Measurements from ENCODE around the gene FAM161A. TPM values are rescaled to one million over a fixed set of nuclear protein-coding genes. Genes with fewer than 3 reads are reported as not detected.
"Not testable (repeated sequence)": the region's sequence is repeated elsewhere in the genome, so short reads cannot be mapped to it uniquely, and the experiment has no call there.

FAM161A gene
- total RNA-seq, 2 experiments from 2014 or later = 6.0 to 7.0 TPM

GRCh38 chr2:61855318-61855613 is 1.4 kb upstream of the FAM161A start:
- H3K36me3 Mint-ChIP-seq = peaks cover 22% of the 10 kb centered on the region
- DNase-seq = no peak
- peak overlapping the region; percentile 96 for H3K27ac Mint-ChIP-seq
- H3K27me3 Mint-ChIP-seq = no peaks in the 10 kb centered on the region
- no peaks in the 10 kb centered on the region for H3K9me3 Mint-ChIP-seq
- H3K4me1 Mint-ChIP-seq = peaks cover 21% of the 10 kb centered on the region
- H3K4me3 Mint-ChIP-seq = peak overlapping the region; percentile 87

DNA sequence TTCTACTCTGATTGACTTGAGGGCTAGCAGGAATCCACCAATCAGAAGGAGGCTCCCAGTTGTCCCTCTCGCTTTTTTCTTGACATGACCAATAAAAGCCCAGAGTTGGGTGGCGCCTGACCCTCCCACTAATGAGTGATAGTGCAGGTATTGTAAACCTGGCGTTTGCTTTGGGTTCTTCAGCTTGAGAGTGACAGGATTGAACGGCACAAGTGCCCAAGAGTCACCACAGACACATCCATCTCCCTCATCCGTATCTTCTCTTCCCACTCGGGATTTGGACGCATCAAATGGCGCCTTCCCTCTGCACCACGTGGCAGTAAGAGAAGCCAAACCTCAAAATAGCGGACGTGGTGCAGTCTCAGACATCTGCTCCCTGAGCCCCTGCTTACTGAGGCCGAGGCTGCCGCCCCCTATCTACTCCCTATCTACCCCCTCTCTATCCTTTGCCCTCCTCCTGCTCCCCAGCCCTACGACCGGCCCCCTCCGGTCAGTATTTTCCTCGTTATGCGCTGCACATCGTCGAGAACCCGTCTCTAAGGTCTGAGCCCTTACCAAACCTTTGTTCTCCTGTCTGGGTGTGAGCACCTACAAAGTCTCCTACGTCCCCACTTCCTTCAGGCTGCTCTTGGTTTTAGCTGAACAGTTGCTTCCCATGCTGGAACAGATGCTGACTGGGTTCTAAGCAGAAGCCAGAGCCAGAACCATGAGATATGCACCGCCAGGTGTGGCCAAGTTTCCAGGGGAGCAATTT is 881 bp upstream of the FAM161A start:
- H3K4me3 Mint-ChIP-seq = peak overlapping the region; percentile 87
- no peaks in the 10 kb centered on the region for H3K9me3 Mint-ChIP-seq
- H3K36me3 Mint-ChIP-seq = peaks cover 18% of the 10 kb centered on the region
- H3K27me3 Mint-ChIP-seq = no peaks in the 10 kb centered on the region
- no peak for DNase-seq
- H3K4me1 Mint-ChIP-seq = peaks cover 21% of the 10 kb centered on the region
- peak overlapping the region; percentile 96 for H3K27ac Mint-ChIP-seq

- no peaks in the 10 kb centered on the region for H3K9me3 Mint-ChIP-seq
- H3K27me3 Mint-ChIP-seq = no peaks in the 10 kb centered on the region
- peak overlapping the region; percentile 87 for H3K4me3 Mint-ChIP-seq
- H3K36me3 Mint-ChIP-seq = peaks cover 10% of the 10 kb centered on the region
- no peak for DNase-seq
- peak overlapping the region; percentile 96 for H3K27ac Mint-ChIP-seq
- H3K4me1 Mint-ChIP-seq = peaks cover 21% of the 10 kb centered on the region
Observed at GRCh38 chr2:61853086-61853846, 594 bp downstream of the FAM161A start.

DNA sequence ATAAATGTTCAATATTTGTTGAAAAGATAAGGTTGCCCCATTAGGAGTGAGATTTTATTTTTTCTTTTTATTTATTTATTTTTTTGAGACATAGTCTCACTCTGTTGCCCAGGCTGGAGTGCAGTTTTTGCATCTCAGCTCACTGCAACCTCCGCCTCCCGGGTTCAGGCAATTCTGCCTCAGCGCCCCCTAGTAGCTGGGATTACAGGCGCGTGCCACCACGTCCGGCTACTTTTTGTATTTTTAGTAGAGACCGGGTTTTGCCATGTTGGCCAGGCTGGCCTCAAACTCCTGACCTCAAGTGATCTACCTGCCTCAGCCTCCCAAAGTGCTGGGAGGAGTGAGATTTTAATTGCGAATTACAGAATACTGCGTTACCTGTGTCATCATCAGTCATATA is 2.6 kb downstream of the FAM161A start:
- not testable (repeated sequence) for H3K9me3 Mint-ChIP-seq, H3K4me3 Mint-ChIP-seq, DNase-seq, H3K36me3 Mint-ChIP-seq, H3K27ac Mint-ChIP-seq, H3K27me3 Mint-ChIP-seq
- peaks cover 18% of the 10 kb centered on the region for H3K4me1 Mint-ChIP-seq

DNA sequence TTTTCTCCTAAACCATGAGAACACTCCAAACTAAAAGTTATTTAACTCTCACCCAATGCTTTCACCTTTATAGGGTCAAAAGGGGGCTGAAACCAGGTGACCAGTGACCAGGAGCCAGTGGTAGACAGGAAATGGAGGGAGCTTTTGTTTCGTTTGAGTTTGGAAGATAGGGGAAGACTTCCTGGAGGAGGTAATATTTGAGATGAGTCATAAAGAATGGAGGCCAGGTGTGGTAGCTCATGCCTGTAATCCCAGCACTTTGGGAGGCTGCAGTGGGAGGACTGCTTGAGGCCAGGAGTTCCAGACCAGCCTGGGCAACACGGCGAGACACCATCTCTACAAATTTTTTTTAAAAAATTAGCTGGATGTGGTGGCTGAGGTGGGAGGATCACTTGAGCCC is 8.5 kb downstream of the FAM161A start:
- no peak overlapping the region for H3K27ac Mint-ChIP-seq
- H3K9me3 Mint-ChIP-seq = no peaks in the 10 kb centered on the region
- H3K4me3 Mint-ChIP-seq = no peak overlapping the region
- H3K27me3 Mint-ChIP-seq = no peaks in the 10 kb centered on the region
- no peak for DNase-seq
- no peaks in the 10 kb centered on the region for H3K4me1 Mint-ChIP-seq
- no peaks in the 10 kb centered on the region for H3K36me3 Mint-ChIP-seq

DNA sequence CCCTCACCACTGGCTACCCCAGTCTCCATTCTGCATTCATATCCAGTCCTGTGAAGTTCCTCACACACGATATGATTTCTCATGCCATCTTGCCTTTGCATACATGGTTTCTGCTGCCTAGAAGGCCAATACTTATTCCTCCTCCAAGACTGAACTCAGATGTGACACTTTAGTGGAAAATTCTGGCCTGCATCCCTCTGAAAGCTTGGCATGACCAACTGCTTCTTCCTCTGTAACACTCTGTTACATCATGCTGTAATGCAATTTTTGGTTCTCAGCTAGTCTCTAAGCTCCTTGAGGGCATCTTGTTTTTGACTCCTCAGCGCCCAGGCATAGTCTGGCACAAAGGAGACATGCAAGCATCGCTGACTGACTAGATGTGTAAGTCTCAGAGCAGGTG is 12.6 kb downstream of the FAM161A start:
- Mint-ChIP-seq H3K36me3 (peaks cover 2% of the 10 kb centered on the region), H3K4me1 (no peaks in the 10 kb centered on the region), H3K27ac (no peak overlapping the region), H3K27me3 (no peaks in the 10 kb centered on the region), H3K9me3 (no peaks in the 10 kb centered on the region), H3K4me3 (no peak overlapping the region)
- no peak for DNase-seq

- DNase-seq = no peak
- H3K27me3 Mint-ChIP-seq = no peaks in the 10 kb centered on the region
- H3K36me3 Mint-ChIP-seq = peaks cover 7% of the 10 kb centered on the region
- H3K27ac Mint-ChIP-seq = no peak overlapping the region
- H3K9me3 Mint-ChIP-seq = peaks cover 1% of the 10 kb centered on the region
- H3K4me1 Mint-ChIP-seq = no peaks in the 10 kb centered on the region
- H3K4me3 Mint-ChIP-seq = no peak overlapping the region
Observed at GRCh38 chr2:61834893-61835292, 19.0 kb downstream of the FAM161A start.

DNA sequence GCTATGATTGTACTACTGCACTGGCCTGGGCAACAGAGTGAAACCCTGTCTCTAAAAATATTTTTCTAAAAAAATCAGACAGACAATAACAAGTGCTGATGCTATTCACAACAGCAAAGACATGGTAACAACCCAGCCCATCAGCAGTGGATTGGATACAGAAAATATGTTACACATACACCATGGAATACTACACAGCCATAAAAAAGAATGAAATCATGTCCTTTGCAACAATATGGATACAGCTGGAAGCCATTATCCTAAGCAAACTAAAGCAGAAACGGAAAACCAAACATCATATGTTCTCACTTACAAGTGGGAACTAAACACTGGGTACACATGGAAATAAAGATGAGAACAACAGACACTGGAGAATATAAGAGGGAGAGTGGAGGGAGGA is 19.9 kb downstream of the FAM161A start:
- H3K27me3 Mint-ChIP-seq = no peaks in the 10 kb centered on the region
- H3K4me1 Mint-ChIP-seq = no peaks in the 10 kb centered on the region
- H3K9me3 Mint-ChIP-seq = peaks cover 1% of the 10 kb centered on the region
- H3K4me3 Mint-ChIP-seq = no peak overlapping the region
- H3K36me3 Mint-ChIP-seq = peaks cover 7% of the 10 kb centered on the region
- DNase-seq = no peak
- no peak overlapping the region for H3K27ac Mint-ChIP-seq

GRCh38 chr2:61832183-61832841 is 21.5 kb downstream of the FAM161A start:
- no peaks in the 10 kb centered on the region for H3K27me3 Mint-ChIP-seq
- peaks cover 1% of the 10 kb centered on the region for H3K9me3 Mint-ChIP-seq
- H3K36me3 Mint-ChIP-seq = peaks cover 7% of the 10 kb centered on the region
- no peaks in the 10 kb centered on the region for H3K4me1 Mint-ChIP-seq
- DNase-seq = no peak
- no peak overlapping the region for H3K27ac Mint-ChIP-seq
- no peak overlapping the region for H3K4me3 Mint-ChIP-seq

- H3K27ac Mint-ChIP-seq = no peak overlapping the region
- H3K9me3 Mint-ChIP-seq = no peaks in the 10 kb centered on the region
- no peak for DNase-seq
- H3K4me3 Mint-ChIP-seq = no peak overlapping the region
- H3K36me3 Mint-ChIP-seq = peaks cover 3% of the 10 kb centered on the region
- H3K4me1 Mint-ChIP-seq = no peaks in the 10 kb centered on the region
- no peaks in the 10 kb centered on the region for H3K27me3 Mint-ChIP-seq
Observed at GRCh38 chr2:61822255-61822654, 31.6 kb downstream of the FAM161A start.

DNA sequence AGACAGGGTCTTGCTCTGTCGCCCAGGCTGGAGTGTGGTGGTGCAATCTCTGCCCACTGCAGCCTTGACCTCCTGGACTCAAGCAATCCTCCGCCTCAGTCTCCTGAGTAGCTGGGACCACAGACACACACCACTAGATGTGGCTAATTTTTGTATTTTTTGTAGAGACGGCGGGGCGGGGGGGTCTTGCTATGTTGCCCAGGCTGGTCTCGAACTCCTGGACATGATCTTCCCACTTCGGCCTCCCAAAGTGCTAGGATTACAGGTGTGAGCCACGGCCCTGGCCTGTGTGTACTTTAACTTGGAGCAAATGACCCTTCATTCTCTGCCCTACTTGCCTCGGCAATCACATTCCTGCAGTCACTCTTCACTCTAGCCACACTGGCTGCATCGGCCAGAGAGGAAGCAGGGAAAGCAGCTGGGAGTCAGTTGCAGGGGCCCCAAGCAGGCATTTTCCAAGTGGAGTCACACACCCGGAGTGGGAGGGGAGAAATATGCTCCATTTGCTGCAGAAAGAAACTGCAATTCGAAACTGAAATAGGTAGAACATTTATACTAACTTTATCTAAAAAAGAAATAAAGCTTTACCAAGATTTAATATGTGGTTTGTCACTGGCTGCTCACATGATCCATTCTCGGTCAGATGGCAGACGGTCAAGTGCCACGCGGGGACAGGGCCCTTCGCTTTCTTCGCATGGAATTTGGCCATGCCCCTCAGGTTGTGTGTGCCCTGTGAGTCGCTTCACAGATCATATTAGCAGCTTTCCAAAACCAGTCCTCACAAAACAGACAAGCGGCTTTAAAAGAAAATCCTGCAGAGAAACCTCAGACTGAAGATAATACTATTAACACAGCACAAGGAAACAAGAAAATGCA is 37.1 kb downstream of the FAM161A start:
- no peaks in the 10 kb centered on the region for H3K9me3 Mint-ChIP-seq
- no peak for DNase-seq
- H3K4me1 Mint-ChIP-seq = no peaks in the 10 kb centered on the region
- no peaks in the 10 kb centered on the region for H3K36me3 Mint-ChIP-seq
- peaks cover 8% of the 10 kb centered on the region for H3K27me3 Mint-ChIP-seq
- no peak overlapping the region for H3K27ac Mint-ChIP-seq
- no peak overlapping the region for H3K4me3 Mint-ChIP-seq

DNA sequence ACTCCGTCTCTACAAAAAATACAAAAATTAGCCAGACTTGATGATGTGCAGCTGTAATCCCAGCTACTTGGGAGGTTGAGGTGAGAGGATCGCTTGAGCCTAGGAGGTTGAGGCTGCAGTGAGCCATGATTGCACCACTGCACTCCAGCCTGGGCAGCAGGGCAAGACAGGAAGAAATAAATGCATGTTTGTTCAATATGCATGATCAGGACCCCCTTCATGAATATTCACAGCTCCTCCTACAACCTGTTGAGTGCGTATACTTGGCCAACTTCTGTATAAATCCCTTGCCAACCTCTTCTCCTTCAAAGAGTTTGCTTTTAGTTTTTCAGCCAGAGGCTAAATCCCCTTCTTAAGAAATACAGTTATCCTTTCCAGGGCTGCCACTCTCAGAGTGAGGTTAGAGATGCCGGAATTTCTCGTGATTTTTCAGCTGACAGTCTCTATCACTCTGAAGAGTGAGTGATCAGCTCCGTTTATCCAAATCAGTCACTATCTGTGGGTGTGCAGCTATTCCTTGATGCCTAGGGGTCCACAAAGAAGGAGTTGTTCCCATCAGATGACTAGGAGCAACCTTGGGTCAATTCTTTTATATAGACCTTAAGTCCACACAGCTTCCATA is 39.2 kb downstream of the FAM161A start:
- Mint-ChIP-seq H3K27ac (no peak overlapping the region), H3K36me3 (no peaks in the 10 kb centered on the region), H3K4me1 (no peaks in the 10 kb centered on the region), H3K4me3 (no peak overlapping the region), H3K9me3 (no peaks in the 10 kb centered on the region), H3K27me3 (peaks cover 8% of the 10 kb centered on the region)
- no peak for DNase-seq

DNA sequence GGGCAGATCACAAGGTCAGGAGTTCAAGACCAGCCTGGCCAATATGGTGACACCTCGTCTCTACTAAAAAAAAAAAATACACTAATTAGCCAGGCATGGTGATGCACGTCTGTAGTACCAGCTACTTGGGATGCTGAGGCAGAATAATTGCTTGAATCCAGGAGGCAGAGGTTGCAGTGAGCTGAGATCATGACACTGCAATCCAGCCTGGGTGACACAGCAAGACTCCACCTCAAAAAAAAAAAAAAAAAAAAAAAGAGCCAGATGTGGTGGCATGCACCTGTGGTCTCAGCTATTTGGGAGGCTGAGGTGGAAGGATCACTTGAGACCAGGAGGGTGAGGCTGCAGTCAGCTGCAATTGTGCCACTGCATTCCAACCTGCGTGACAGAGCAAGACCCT is 40.5 kb downstream of the FAM161A start:
- not testable (repeated sequence) for H3K9me3 Mint-ChIP-seq, H3K36me3 Mint-ChIP-seq, H3K4me1 Mint-ChIP-seq, DNase-seq, H3K27me3 Mint-ChIP-seq, H3K27ac Mint-ChIP-seq, H3K4me3 Mint-ChIP-seq

- DNase-seq = no peak
- peaks cover 8% of the 10 kb centered on the region for H3K27me3 Mint-ChIP-seq
- no peaks in the 10 kb centered on the region for H3K9me3 Mint-ChIP-seq
- no peak overlapping the region for H3K27ac Mint-ChIP-seq
- no peak overlapping the region for H3K4me3 Mint-ChIP-seq
- H3K36me3 Mint-ChIP-seq = no peaks in the 10 kb centered on the region
- no peaks in the 10 kb centered on the region for H3K4me1 Mint-ChIP-seq
Observed at GRCh38 chr2:61811821-61812220, 42.0 kb downstream of the FAM161A start.

Data from activated naive CD8-positive, alpha-beta T cell treated with anti-CD3 and anti-CD28 coated beads for 36 hours (primary cell).